Activated CD4-positive, alpha-beta T cell treated with anti-CD3 and anti-CD28 coated beads for 48 hours (primary cell): ENCODE results near the gene ZNF385C.

Experiments used
- DNase-seq: peaks from one replicate; pipeline ENCODE4 v3.0.0-alpha.2; 2020

The ZNF385C gene

DNA sequence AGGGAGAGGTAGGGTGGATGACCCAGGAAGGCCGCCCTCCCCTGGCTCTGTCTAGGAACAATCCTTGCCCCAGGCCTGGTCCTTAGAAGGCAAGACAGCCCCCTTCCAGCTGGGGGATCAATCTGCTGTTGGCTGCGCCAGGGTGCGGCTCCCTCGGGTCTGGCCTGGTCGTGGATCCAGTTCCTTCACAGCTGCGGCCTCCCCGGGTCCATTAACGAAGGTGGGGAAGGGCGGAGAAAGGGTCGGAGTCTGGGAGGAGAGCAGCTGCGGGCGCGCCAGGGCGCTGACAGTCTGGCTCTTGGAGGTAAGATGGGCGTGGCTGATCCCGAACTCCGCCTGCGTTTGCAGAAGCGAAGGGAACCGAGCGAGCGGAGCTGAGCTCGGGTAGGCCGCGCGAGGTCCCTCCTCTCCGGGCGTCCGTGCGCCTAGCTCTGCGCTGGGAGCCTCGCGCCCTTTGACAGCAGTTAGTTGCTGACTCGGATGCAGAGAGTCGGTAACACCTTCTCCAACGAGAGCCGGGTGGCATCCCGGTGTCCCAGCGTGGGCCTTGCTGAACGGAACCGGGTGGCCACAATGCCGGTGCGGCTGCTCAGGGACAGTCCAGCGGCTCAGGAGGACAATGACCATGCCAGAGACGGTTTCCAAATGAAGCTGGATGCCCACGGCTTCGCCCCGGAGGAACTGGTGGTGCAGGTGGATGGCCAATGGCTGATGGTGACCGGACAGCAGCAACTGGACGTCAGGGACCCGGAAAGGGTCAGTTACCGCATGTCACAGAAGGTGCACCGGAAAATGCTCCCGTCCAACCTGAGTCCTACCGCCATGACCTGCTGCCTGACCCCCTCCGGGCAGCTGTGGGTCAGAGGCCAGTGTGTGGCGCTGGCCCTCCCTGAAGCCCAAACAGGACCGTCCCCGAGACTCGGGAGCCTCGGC is 24.4 kb upstream of the ZNF385C start, which contains the start of gene HSPB9:
HSPB9 (plus strand) TSS at position 434 of the 933 bp plus-strand sequence; CDS start at position 481, 47 bp downstream.
- no peak for DNase-seq

DNA sequence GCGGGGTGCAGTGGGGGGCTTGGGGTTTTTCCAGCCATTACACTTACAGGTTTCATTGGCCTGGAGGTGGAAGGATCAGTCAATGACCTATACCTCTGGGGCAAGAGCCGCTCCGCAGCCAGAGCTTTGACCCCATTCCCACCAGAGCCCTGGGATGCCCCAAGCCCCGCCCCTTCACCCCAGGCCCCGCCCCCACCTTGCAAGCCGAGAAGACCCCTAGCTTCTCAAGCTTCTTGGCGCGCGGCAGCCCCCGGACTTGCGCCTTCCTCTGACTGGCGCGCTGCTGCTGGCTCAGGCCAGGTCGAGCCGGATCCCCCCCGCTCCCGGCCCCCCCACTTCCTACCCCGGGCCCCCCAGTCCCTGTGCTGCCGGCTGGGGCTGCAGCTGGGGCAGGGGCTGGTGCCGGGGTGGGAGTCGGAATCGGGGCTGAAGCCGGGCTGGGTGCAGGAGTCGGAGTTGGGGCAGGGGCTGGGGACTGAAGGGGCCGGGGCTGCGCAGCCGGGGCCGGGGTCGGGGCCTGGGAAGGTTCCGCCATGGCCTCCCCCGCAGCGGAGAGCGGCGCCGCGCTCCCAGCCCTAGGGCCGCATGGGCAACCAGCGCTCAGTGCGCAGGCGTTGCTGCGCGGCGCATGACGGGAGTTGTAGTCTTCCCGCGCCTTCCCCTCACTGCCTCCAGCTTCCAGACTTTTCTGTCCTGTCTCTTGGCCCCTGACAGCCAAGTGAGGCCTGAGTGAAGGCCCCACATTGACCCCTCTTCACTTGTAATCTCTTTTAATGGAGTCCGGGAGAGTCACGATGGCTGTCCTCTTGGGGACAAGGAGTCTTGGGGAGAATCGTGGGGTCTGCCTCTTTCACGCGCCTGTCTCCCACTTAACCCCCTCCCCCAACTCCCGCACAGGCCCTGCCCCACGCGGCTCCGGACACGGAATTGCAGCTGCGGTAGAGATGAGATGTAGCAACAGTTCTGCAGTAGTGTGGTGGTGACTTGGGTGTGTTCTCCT is 22.8 kb upstream of the ZNF385C start, which contains the start of gene KAT2A:
KAT2A (minus strand) TSS at position 598 of the 1,000 bp plus-strand sequence; CDS start at position 535, 63 bp downstream.
- peak; percentile 87 for DNase-seq

DNA sequence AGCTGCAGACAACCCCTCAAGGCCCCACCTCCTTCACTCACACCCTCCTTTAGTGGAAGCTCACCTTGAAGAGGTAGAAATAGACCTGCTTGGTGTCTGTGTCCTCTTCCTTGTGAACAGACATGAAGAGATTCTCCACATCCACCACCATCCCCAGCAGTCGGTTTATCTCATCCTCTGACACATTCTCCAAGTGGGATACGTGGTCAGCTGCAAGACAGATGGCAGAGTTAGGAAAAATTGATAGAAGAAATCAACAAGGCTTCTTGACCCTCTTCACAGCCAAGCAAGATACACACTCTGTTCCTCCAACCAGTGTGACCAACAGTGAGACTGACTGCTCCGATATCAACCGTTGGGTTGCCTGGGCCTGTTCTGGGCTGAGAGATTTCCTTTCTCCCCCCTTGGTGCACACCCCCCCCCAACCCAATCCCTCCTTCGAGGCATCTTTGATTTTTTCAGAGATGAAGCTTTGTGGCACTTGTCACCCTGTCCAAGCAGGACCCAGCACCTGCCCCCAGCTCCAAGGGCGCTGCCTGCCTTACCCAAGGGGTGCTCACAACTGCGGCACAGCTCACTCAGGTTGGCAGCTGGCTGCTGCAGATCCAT is 22.0 kb upstream of the ZNF385C start:
- DNase-seq: peak; percentile 27

DNA sequence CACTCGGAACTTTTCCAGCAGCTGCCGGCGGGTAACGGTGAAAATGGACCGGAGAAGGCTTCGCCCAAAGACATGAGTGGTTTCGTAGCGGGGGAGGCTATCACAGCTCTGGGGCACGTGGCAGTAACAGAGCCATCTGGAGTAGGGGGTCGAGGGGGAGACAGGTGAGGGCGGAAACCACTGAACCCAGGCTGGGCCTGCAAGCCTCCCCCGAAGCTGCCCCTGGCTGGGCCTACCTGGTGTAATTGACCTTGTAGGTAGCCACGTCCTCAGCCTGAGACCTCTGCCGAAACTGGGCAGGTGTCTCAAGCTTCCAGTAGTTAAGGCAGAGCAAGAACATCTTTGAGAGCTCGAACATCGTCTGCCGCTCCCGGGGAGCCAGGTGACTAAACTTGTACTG is 21.0 kb upstream of the ZNF385C start:
- DNase-seq: no peak

DNA sequence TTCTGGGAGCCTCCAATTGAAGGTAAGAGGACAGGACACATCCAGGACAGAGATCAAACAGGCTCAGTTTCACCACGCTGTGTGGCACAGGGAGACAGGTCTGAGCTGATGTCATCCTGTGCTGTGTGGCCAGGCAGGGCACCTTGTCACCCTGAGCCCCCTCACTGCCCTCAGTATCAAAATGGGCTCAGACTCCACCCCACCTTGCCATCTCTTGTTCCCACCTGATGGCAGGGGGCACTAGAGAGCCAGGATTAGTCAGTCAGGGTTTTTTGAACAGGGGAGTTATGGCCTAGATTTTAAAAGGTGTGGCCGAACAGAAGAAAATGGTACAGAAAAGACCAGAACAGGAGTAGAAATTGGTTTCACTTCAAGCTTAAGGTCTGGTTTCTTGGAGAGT is 20.3 kb upstream of the ZNF385C start:
- DNase-seq: peak; percentile 70

DNA sequence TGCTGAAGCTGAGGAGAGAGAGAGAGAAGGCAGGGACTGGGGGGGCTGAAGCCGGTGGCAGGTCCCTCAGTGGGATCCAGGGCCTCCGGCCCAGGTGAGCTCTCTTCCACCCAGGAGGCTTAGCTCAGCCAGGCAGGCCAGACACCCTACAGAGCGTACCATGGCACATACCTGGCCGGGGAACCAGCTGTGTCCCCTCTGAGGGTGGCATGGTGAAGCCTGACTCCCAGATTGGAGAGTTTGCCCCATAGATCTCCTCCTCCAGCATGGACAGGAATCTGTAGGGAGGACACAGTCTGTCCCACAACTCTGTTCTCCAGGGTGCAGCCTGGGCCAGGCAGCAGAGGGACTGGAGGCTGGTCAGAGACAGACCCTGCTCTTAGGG is 19.8 kb upstream of the ZNF385C start:
- DNase-seq: no peak

DNA sequence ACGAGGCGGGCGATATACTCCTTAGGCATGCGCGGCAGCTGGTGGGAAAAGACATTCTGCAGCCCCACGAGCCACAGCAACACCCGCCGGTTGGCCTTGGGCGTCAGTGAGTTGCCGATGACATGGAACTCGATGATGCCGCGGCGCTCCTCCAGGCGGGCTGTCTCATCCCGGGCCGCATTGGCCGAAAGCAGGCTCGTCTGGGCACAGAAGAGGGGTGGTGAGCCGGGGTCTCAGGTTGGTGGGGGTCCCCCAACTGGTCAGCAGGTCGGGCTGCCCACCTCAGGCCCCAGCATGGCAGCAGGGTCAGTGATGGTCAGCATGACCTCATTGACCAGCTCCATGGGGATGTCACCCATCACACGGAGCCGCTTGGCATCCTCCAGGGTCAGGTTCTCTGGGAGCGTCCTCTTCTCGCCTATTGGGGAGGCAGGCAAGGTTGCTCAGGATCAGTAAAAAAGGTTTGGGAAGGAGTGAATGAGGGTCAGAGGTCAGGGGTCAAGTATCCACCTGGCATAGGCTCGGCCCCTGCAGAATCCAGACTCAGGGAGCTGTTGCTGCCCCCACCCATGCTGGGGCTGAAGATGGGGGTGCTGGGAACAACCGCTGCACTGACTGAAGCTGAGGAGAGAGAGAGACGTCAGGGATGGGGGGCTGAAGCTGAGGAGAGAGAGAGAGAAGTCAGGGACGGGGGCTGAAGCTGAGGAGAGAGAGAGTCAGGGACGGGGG is 19.3 kb upstream of the ZNF385C start:
- no peak for DNase-seq

DNA sequence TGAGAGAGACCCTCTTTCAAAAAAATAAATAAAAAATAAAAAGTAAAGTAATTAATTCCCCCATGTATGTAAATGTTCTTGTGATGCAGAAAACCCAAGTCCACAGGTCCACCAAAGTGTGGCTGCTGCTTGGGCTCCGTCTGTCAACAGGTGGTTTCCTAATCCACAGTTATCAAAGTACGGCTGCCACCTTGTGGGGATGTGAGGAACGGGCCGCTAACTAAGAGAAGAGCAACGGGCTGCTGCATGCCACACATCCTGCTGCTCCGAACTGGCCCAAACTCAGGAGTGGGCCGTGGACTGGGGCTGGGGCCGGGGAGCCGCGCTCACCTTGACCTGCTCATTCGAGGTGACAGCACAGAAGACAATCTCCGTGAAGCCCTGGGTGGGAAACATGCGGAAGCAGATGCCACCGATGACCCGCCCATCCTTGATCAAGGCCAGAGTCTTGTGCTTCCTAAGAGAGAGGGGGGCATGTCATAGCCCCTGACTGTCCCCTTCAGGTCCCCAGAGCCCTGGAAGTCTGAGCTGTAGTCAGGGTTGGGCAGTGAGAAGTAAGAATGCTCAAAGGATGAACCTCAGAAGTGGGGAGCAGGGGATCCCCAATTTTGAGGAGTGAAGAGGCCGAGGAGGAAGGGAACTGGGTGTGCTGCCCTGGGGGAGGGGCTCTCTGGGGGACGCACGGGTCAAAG is 18.6 kb upstream of the ZNF385C start:
- DNase-seq: peak; percentile 87

DNA sequence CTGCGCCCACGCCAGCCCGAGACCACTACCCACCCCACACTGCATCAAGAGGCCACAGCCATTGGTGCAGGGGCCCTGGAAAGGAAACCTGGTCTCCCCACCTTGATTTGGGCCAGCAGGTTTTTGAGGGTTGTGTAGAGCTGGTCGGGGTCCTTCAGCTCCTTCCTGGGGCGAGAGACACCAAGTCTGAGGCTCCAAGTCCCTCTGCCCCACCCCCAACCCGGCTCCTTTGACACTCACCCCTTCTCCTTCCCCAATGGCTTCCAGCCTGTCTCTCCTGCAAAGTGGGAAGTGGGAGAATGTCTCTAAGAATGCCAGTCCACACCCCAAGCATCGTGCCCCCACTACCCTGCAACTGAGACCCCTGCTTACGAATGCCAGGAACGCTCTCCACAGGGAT is 15.8 kb upstream of the ZNF385C start:
- DNase-seq: no peak

DNA sequence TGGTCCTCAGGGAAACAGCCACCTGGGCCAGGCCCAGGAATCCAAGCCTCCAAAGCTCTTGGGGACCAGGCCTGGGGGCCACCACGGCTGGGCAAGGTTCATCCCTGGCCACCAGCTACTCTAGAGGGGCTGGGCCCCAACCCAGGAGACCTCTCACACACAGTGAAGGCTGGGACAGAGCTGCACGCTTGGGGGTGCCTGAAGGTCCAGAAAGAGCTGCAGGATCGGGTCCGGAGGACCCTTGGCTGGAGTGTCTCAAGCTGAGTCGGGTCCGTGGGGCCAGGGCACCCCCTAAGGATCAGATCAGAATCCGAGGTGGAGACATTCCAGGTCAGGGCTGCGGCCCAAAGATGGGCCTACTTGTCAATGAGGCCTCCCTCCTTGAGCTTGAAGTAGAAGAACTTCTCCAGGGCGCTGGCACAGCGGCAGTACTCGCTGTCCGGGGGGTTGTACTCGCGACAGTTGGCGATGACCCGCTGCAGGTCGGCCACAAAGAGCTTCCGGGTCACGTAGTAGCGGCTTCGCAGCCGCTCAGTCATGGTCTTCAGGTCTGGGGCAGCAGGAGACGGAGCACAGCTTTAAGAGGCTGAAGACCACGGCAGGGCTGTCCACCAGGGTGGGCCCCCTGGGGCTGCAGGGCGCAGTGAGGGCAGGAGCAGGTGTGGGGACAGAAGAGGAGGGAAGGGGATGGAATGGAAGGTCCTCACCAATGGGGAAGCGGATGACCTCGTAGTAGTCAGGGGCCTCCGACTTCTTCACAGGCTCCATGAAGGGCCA is 15.2 kb upstream of the ZNF385C start:
- no peak for DNase-seq

GRCh38 chr17:42112552-42113176 is 14.4 kb upstream of the ZNF385C start, which contains the start of gene DHX58:
DHX58 (minus strand) TSS chr17:42112714; CDS start chr17:42111892, 822 bp downstream.
- DNase-seq: peak; percentile 86

DNA sequence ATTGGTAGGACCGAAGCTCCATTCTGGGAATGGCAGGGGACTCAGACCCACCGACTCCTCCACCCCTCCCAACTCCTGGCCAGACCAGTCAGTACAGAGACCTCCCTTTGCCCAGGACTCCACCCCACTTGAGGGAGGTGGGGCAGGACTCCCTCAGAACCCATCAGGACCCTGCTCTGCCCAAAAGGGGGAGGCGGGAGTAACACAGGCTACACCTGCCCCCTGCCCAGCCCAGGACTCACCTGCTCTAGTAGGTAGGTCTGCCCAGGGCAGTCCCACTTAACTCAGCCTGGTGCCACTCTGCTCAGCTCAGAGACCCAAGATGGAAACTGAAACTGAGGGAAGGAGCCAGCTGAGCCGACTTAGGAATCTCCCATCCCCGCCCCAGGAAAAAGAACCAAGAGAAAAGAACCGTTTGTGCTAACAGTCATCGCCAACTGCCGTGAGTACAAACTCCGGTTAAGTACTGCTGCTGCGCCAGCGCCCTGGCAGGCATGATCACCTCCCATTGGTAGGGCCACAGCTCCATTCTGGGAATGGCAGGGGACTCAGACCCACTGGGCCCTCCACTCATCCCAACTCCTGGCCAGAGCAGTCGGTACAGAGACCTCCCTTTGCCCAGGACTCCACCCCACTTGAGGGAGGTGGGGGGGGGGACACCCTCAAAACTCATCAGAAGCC is 13.7 kb upstream of the ZNF385C start:
- DNase-seq: peak; percentile 47

GRCh38 chr17:42111265-42111636 is 13.0 kb upstream of the ZNF385C start:
- DNase-seq: no peak

DNA sequence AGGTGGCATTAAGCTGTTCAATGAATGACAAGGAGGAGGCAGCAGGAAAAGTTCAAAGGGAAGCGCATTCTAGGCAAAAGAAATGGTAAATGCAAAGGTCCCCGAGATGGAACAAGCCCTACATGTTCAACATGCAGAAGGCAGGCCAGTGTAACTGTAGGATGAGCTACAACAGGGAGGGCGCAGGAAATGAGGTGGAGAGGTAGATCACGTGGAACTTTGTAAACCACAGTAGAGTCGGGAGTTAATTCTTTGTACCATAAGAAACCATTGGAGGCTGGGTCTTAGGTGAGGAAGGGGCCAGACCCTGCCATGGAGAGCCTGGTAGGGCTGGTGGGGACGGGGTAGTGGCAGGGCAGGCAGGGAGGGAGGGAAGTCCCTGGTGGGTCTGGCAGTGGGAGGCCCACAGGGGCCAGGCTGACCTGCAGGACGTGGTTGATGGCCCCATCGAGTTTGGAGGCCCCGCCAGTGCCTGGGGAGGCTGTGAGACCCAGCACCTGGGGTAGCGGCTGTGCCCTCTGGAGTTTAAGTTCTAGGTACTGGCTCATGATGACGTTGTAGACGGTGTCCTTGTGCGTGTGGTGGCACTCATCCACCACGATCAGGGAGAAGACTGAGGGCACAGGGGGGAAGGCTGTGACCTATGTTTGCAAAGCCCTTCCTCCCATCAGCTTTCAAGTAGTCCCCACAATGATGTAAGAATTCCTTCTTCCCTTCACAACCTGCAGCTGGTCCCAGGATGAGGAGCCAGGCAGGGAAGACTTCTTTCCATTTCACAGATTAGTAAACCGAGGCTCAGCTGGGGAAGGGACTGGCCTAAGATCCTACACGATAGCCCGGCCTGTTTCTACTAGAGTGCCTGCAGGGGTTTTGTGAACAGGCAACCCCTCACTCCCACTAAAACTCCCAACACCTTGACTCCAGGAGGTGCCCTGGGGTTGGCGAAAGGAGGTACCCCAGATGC is 12.3 kb upstream of the ZNF385C start:
- DNase-seq: no peak

DNA sequence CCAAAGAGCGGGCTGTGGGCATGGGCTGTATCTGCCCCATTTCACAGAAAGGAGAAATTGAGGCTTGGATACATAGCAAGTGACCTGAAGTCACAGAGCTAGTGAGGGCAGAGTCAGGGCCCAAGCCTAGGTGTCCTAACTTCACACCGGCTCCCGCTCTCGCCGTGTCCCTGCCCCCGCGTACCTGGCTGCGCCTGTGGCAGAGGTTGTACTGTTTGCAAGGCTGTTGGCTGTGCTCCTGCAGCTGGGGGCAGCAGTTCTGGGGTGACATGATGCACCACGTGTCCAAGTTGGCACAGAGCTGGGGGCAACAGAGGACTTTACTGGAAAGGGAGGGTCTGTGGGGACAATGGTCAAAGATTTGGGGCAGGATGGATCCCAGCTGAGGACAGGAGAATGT is 10.8 kb upstream of the ZNF385C start:
- DNase-seq: no peak

- peak; percentile 94 for DNase-seq
Observed at GRCh38 chr17:42107597-42108576, 9.6 kb upstream of the ZNF385C start.

GRCh38 chr17:42107124-42107523 is 8.9 kb upstream of the ZNF385C start:
- no peak for DNase-seq
